Measurements from ENCODE around the gene ZDHHC3.
"Not testable (repeated sequence)": the region's sequence is repeated elsewhere in the genome, so short reads cannot be mapped to it uniquely, and the experiment has no call there.

Gene ZDHHC3

DNA sequence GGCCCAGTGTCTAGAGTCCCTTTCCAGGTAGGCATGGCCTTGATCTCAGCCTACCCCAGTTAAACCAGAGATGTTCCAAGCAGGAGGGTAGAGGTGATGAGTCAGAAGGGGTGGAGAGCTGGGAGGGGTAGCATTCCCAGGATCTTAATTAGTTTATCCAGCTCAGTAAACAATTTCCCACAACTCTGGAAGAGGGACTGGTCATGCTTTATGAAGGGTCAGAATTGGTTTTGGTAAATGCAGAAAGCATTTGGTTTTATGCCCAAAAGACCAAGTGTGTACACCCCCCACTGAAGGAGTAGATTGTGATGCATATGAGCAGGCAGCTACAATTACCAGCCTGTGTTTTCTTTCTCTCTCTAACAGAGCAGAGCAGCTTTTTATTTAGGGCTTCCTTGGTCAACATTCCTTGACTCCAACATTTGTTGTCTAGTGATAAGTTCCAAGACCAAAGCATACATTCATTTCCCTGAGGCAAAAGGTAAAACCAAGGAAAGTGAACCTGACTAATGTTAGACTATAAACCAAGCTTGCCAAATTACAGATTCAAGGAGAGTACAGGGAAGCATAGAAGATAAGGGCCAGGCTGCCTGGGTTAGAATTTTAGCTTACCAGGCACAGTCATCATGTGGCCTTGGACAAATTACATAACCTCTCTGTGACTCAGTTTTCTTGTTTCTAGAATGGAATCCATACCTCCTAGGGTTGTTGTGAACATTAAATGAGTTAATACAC is 17.7 kb upstream of the ZDHHC3 start:
- no peak for DNase-seq

DNA sequence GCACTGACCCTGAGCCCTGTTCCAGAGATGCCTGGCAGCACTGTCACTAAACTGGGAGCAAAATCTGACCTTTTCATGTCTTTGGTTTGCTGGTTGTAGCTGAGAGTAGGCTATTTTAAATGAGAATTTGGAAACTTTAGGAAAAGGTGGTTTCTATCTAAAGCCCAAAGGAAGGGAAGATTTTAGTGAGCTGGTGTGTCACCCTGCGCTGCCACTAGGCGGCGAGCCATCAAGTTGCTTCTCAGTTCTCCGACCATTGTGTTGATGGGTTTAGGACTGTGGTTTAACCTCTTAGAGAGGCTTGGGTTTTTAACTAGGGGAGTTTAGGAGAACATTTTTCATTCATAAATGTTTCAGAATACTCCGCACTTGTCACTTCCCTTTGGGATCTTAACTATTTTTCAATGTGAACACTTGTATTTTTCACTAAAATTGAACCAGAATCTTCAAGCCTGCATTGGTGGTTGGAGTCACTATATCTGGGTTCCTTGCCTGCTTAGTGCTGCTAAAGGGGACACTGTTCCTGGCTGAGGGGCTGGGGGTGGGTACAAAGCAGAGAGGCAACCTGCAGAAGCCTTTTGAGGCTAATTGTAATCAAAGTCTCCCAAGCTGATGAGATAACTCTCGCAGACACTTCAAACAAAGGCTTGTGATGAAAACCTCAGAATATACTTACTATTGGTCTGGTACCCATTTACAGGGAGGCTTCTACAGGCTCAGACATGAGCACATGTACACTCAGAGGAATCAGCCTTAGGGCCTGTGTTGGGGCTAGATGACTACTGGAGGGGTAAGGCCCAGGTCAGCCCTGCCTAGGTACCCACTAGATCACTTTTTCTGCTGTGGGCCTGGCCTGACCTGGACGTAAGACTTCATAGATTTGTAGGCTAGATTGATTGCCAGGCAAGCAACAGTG is 16.8 kb upstream of the ZDHHC3 start:
- DNase-seq: no peak

DNA sequence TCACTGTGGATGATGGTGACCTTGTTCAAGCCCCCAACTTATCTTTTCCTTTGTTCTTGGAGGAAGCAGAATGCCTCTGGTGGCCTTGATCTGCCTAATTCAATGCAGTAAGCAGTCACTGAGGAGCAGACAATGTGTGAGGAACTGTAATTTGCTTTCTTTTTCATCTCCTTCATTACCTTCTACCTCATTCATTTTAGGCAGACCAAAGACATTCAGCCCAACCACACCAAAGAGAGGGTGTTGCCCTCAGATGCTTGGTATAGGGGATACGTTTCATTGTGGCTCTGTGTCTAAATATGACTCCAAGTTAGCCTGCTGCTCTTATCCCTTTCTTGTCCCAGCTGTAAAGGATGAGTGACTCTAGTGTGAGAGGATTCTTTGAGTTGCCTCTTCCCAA is 15.4 kb upstream of the ZDHHC3 start:
- DNase-seq: no peak

DNA sequence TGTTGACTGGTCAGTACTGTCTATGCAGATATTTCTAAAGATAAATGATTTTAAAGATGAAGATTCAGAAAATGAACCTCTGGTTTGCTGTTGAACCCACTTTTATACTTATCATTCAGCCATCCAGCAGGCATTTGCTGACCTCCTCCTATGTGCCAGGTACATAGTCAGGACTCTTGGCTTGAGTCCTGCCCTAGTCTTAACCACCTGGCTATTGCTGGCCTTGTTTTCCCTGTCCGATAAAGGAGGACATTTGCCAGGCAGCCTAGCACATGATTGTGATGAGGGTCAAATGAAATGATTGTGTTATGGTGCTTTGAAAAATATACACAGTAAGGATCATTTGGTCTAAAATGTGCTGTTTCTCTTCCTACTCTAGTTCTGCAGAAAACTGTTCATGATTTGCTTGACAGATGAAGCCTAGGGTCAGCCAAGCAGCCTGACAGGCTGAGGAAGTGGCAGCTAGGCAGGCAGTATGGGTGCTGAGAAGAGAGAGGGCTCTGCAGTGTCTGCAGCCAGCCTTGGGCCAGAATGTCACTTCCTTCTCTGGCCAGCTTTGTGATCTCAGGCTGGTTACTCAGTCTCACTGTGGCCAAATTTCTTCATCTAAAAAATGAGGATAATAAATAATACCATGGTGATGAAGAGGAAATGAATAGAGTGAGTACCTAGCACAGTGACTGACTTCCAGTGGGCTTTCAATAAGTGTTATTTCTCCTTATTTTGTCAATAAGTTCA is 13.8 kb upstream of the ZDHHC3 start:
- no peak for DNase-seq

DNA sequence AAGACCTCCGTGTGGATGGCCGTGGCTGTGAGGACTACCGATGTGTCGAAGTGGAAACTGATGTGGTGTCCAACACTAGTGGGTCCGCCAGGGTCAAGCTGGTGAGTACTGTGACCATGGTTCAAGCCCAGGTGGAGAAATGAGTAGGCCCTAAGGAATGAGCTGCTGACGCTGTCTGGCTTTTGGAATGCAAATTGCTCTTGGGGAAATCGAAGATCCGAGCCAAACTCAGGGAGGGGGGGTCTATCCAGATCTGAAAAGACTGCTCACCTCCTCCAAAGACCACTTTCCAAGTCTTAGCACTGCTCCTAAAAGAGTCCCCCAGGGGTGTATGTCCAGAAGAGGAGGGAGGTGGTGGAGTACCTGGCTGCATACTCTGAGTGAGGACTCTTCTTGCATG is 13.2 kb upstream of the ZDHHC3 start:
- DNase-seq: no peak

DNA sequence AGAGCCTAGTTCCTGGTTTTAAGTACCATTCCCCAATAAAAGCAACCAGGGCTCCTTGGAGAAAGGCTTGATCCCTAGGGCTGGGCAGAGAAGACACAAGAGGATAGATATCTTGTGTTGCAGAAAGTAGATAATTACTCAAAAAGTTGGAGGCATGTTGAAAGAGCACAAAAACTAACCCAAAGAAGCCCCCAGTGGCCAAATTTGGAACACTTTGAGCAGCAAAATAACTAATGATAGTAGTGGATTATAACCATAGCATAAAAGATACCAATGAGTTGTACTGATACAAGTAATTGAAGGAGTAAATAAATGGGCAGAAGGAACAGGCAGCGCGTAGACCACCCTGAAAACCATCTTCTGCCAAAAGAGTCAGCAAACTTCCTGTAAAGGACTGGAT is 12.1 kb upstream of the ZDHHC3 start:
- no peak for DNase-seq

DNA sequence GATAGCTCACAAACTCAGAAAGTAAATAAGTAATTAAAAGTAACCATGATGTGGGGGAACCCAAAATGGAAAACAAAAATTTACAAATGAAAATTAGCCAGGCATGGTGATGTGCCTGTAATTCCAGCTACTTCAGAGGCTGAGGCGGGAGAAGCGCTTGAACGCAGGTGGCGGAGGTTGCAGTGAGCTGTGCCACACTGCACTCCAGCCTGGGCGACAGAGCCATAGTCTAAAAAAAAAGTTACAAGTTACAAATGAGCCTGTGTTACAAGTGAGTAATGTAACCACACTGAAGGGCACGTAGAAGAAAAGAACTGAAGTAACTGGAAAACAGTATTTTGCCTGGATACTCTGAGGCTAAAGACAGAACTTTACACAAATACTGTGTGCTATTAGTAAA is 11.4 kb upstream of the ZDHHC3 start:
- no peak for DNase-seq

DNA sequence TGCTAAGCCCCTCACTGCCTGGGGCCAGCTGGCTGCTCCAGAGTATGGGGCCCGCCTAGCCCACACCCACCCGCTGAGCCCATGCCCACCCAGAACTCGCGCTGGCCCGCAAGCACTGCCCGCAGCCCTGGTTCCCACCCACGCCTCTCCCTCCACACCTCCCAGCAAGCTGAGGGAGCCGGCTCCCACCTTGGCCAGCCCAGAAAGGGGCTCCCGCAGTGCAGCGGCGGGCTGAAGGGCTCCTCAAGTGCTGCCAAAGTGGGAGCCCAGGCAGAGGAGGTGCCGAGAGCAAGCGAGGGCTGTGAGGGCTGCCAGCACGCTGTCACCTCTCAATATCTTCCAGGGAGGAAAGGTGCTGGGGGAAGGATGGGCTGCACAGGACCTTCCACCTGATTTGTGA is 10.4 kb upstream of the ZDHHC3 start:
- DNase-seq: not testable (repeated sequence)

DNA sequence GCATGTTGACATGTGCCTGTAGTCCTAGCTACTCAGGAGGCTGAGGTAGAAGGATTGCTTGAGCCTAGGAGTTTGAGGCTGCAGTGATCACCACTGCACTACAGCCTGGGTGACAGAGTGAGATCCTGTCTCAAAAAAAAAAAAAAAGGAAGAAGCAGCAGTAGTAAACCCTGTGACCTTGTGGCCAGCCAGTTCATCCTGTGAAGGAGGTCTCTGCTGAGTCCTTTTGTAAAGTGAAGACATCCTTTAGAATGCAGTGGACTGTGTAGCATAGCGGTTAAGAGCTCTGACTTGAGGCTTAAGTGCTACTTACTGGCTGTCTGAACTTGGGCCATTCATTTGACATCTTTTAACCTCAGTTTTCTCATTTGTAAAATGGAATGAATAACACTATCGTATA is 8.4 kb upstream of the ZDHHC3 start:
- no peak for DNase-seq

DNA sequence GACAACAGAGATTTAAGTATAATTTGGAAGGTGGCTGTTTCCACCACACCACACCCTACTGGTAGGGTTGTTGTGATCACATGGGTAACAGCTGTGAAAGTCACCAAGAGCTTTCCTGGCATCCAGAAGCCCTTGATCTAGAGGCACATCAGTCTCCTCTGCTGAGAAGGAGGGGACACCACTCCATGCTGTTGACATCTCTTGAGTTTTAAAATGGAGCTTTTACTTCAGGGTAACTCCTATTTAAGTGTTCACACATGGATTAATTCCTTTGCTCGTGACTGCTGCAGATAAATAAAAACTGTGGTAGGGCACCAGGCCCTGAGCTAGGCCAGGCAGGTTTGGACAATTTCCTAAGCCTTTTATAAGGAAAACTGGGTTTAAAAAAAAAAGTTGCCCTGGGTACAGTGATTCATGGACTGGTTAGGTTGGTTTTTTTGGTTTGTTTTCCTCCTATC is 7.5 kb upstream of the ZDHHC3 start:
- no peak for DNase-seq

DNA sequence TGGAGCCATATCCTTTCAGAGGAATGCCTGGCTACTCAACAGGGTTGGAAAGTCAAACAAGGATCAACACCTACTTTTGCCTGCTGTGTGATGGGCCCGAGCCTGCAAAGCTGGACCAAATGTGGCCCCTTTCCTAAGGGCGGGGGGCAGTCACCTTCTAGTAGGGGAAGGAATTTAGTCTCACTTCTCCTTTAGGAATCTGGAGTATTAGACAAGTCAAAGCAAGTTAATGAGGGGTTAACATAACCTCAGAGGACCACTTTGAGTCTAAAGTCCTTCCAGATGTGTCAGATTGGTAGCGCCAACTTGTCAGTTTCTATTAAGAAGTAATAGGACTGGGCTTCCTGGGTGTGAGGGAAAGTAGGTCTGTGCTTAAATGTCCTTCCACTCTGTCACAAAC is 6.8 kb upstream of the ZDHHC3 start:
- DNase-seq: no peak

DNA sequence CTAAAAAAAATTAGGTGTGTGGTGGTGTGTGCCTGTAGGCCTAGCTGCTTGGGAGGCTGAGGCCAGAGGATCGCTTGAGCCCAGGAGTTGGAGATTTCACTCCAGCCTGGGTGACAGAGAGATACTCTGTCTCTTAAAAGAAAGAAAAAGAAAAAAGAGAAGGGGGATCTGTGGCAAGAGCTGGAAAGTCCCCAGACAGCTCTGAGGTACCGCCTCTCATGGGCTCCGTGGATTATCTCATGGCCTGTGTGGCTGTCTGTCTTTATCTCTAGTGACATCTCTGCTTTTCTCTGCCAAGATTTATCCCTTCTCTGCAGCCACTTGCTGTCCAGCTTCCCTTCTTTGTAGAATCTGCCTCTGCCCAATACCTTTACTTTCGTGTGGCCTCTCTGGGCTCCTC is 5.8 kb upstream of the ZDHHC3 start:
- no peak for DNase-seq

DNA sequence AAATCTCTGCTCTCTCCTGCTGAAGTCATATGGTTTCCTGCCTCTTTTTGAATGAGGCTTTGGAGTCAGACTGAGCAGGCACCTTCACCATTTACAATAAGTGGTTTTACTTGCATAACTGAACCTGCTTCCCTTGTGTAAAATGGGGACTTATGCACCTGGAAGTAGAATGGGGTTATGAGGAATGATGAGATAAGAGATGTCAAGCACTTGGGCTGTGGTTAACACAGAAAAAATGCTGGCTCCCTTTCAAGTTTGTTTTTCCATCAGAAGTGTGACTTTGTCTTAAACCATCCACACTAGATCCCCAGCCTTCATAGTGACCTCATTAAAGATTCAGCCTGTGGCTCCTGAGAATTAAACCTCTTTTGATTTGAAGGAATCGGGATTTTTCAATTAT is 5.2 kb upstream of the ZDHHC3 start:
- DNase-seq: no peak

DNA sequence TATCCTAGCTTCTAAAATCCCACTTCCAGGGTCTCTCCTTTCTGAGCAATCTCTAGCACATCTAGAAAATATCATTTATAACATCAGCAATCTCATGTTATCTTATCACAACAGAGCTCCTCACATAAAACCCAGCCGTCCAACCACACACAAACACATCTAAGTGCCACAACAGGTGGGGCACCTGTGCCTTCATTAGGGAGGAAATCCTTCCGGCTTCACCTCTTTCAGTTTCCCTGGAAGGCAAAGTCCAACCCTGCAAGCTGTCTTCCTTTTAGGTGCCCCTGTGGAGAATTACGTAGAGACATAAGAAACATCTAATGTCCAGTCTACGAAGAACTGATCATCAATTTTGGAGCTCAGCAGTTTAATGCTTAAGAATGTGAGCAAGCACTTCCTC is 1.6 kb downstream of the ZDHHC3 start:
- no peak for DNase-seq

DNA sequence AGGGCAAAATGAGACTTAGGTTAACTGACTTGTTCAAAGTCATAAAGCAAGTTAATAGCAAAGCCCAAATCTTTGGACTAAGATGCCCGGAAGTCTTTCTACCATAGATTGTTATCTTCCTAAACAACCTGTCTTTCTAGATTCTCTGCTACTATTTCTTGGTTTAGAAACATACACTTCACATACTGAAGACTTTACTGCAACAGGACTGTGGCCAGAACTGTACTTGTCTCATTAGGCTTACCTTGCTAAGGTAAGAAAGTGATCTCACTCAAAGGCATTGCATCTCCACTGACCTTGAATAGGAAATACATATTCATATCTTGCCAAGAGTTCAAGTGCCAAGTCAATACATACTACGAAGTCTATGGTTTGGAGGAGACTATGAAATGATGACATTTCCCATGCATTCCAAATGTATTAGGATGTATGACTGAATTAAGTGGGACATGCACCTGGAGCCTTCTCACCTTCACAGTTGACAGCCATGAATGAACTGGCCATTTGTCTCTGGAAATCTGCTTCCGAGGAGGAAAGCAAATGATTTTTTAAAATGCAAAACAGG is 5.0 kb downstream of the ZDHHC3 start:
- DNase-seq: no peak

DNA sequence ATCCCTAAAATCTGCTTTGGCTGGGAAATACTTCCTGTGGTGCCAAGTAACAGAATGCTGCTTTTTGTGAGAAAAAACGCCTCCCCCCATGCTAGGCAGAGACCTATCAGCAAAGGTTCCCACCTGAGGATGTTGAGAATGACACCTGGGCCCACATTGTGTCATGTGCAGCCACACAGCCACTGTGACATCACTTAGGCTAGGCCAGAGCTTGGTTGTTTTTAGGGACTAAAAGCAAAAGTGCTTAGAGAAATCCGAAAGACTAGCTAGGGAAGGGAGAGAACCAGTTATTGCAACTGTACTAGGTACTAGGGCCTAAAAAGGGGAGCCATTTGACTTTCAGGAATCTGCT is 6.2 kb downstream of the ZDHHC3 start:
- DNase-seq: no peak

DNA sequence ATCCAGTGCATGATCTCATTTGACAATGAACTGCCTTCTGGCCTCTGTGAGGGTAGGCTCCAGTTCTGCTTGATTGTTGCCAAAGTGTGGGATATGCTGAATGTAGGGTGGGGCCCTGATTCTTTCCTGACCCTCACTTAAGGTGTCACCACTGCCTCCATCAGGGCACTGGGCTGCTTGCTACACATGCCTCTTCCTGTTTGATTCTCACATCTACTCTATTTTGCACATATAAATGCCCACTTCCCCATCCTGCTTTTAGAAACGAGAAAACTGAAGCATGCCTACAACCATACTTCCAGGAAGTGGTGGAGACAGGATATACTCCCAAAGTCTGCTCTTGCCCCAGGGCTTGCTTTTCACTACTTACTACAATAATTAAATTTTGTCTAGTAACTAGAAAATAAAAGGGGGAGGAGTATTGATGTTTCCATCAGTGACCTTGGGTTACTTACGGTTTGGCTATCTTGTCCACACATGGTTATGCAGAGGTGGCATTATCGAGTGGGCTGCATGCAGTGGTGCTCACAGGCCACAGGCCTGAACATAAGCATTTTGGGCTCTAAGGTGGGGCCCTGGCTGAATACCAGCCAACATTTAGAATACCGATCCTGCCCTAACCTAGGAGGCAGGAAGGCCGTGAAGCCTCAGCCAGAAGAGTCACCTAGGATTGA is 6.7 kb downstream of the ZDHHC3 start:
- no peak for DNase-seq

DNA sequence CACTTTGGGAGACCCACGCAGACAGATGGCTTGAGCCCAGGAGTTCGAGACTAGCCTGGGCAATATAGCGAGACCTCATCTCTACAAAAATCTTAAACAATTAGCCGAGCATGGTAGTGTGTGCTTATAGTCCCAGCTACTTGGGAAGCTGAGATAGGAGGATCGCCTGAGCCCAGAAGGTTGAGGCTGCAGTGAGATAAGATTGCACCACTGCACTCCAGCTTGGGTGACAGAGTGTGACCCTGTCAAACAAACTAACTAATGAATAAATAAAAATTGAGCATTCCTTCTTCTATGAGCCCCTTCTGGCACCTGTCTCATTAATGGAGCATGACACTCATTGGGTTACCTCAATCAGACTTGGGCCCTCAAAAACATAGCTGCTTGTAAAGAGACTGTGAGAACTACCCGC is 7.5 kb downstream of the ZDHHC3 start:
- DNase-seq: no peak

DNA sequence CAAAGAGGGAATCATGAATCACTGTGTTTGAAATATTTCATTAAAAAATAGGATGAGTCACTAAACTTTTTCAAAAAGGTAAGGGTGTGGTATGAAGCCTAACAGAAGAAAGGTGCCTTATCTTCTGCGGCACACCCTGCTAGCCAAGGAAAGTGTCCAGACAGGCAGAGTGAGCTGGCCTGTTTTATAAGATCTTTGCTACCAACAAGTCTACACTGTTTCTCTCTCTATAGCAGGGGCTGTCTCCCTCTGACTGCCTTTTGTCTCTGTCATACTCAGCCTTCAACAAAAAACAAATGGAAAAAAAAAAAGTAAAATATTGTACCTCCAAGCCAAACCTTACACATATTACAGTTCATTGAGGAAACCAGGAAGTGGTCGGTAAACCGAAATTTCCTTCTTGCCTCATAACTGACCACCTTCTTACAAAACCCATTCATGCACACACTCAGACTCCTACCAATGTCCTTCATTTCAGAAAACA is 9.1 kb downstream of the ZDHHC3 start:
- DNase-seq: no peak

DNA sequence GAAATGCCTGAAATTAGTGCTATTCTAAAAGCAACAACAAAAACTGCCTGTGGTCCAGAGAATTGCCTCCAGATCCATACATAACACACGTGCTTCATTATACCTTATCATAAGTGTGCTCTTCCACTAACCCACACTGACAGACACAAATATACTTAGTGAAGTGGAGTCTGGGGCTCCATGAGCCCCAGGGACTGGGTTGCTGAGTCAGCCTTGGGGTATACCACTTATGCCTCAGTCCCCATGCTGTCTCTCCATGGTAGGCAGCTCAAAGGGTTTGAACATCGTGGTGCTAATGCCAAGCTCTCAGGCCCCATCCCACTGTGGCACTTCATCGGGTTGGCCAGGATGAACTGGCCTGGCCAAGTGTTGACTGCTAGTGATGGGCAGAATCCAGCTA is 10.8 kb downstream of the ZDHHC3 start:
- DNase-seq: no peak

DNA sequence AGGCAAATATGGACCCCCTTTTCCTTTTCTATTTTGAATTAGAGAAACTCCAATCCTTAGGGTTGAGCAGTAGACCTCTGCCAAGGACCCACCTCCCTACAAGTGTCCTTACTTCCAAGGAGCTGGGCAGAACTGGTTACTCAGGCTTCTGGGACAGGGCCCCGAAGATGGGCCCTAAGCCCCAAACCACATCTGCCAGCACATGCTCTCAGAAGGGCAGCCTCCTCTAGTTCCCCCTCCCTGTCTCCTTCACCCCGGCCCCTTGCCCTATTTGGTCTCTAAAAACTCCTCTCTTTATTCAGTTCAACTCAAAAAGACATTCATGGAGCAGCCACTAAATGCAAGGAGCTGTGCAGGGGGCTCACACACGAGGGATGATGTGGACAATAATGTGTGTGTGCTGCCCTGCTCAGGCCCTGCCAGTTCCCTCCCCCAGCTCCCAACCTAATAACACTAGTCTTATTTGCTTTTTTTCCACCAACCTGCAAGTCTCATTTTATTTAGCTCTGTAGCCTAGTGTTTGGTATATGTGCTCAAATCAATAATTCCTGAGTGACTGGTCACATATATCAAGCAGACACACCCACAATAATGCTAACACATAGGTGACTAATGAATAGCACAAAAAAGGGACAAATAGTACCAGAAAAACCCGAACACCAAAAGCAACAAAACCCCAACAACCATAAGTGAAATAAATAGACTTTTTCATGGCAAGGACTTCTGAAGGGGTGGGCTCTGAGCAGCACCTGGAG is 12.2 kb downstream of the ZDHHC3 start:
- DNase-seq: no peak
